ENCODE data around the gene PHYH. TPM values are rescaled to one million over a fixed set of nuclear protein-coding genes. Genes with fewer than 3 reads are reported as not detected.

Gene PHYH
- total RNA-seq, 2 experiments from 2014 or later = 8.5 to 10.0 TPM

DNA sequence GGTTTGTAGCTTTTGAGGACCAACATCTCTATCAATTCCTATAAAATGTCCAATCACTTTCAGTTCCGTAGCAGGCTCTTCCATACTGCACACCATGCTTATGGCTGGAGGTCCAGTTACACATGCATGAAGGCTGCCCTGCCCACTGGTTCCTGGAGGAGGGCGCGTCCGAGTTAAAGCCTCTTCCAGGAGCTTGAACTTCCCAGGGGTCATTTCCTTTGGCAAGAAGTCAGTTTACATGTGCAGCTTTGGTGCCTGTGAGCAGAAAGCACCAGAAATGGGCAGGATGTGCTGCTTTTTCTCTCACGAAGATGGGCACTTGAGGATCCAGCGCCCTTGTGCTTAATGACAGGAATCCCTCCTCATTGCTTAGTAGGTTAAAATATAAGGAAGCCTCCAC lies 17.6 kb upstream of the PHYH start:
- intact Hi-C loops (cut with DNase I, micrococcal nuclease) = no loop called here
- H3K27ac ChIP-seq (ENCODE audit: low read depth in 1 of 2, low read length in 2 of 2) = no peak overlapping the region
- ChIA-PET CTCF (interaction anchor here (0.7 kb wide), 1 partner anchor 137 kb away, joined by 3 read pairs; no protein-coding TSS in a partner anchor), POLR2A (no interaction called here)
- no peaks in the 10 kb centered on the region for H3K9me3 ChIP-seq (ENCODE audit: control insufficient read depth in 1 of 2, insufficient read depth in 1 of 2, low read length in 2 of 2)
- H3K36me3 ChIP-seq (ENCODE audit: insufficient read depth, low read length) = peaks cover 29% of the 10 kb centered on the region
- TF ChIP-seq, protein P1, sequence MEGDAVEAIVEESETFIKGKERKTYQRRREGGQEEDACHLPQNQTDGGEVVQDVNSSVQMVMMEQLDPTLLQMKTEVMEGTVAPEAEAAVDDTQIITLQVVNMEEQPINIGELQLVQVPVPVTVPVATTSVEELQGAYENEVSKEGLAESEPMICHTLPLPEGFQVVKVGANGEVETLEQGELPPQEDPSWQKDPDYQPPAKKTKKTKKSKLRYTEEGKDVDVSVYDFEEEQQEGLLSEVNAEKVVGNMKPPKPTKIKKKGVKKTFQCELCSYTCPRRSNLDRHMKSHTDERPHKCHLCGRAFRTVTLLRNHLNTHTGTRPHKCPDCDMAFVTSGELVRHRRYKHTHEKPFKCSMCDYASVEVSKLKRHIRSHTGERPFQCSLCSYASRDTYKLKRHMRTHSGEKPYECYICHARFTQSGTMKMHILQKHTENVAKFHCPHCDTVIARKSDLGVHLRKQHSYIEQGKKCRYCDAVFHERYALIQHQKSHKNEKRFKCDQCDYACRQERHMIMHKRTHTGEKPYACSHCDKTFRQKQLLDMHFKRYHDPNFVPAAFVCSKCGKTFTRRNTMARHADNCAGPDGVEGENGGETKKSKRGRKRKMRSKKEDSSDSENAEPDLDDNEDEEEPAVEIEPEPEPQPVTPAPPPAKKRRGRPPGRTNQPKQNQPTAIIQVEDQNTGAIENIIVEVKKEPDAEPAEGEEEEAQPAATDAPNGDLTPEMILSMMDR (IDR thresholded peaks at IDR 0.05) = no peak
- Mint-ChIP-seq H3K27ac (no peak overlapping the region), H3K9me3 (no peaks in the 10 kb centered on the region), H3K36me3 (ENCODE audit: low read depth) (peaks cover 31% of the 10 kb centered on the region), H3K27me3 (no peaks in the 10 kb centered on the region), H3K4me1 (ENCODE audit: low read depth) (no peaks in the 10 kb centered on the region), H3K4me3 (no peak overlapping the region)
- no peak overlapping the region for H3K4me3 ChIP-seq (ENCODE audit: low read length)
- DNase-seq (no peak), ATAC-seq (ENCODE audit: poor library complexity) (no peak)
- H3K4me1 ChIP-seq (ENCODE audit: insufficient read depth, low read length) = no peaks in the 10 kb centered on the region
- H3K27me3 ChIP-seq (ENCODE audit: control insufficient read depth in 1 of 2, insufficient read depth in 2 of 2, low read length in 2 of 2) = no peaks in the 10 kb centered on the region

DNA sequence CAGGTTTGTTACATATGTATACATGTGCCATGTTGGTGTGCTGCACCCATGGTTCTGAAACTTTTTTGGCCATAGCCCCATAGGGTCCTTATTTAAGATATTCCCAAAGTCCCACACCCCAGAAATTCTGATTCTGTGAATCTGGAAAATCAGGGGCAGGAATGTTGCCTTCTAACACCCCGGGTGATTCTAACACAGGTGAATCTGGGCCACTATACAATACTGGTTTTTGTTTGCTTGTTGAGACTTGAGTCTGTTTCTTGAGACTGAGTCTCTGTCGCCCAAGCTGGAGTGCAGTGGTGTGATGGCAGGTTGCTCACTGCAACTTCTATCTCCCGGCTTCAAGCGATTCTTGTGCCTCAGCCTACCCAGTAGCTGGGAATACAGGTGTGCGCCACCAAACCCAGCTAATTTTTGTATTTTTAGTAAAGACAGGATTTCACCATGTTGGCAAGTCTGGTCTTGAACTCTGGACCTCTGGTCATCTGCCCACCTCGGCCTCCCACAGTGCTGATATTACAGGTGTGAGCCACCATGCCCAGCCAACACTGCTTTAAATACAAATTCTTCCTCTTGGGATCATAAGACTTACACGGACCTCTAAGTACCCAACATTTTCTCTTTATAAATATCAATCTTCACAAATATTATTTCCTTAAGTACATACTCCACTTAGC lies 16.9 kb upstream of the PHYH start:
- Mint-ChIP-seq H3K36me3 (ENCODE audit: low read depth) (peaks cover 24% of the 10 kb centered on the region), H3K4me1 (ENCODE audit: low read depth) (no peaks in the 10 kb centered on the region), H3K4me3 (no peak overlapping the region), H3K9me3 (no peaks in the 10 kb centered on the region), H3K27me3 (no peaks in the 10 kb centered on the region), H3K27ac (no peak overlapping the region)
- Histone ChIP-seq H3K4me3 (ENCODE audit: low read length) (no peak overlapping the region), H3K9me3 (ENCODE audit: control insufficient read depth in 1 of 2, insufficient read depth in 1 of 2, low read length in 2 of 2) (no peaks in the 10 kb centered on the region), H3K4me1 (ENCODE audit: insufficient read depth, low read length) (no peaks in the 10 kb centered on the region), H3K27ac (ENCODE audit: low read depth in 1 of 2, low read length in 2 of 2) (no peak overlapping the region), H3K27me3 (ENCODE audit: control insufficient read depth in 1 of 2, insufficient read depth in 2 of 2, low read length in 2 of 2) (no peaks in the 10 kb centered on the region), H3K36me3 (ENCODE audit: insufficient read depth, low read length) (peaks cover 22% of the 10 kb centered on the region)
- TF ChIP-seq, protein P1 (IDR thresholded peaks at IDR 0.05) = no peak
- ChIA-PET CTCF (interaction anchor here (0.7 kb wide), 1 partner anchor 136 kb away, joined by 3 read pairs; no protein-coding TSS in a partner anchor), POLR2A (interaction anchor here (2.2 kb wide), 1 partner anchor 15 kb away, joined by 6 read pairs; no protein-coding TSS in a partner anchor)
- DNase-seq (no peak), ATAC-seq (ENCODE audit: poor library complexity) (no peak)
- intact Hi-C loops (cut with DNase I, micrococcal nuclease) = no loop called here

DNA sequence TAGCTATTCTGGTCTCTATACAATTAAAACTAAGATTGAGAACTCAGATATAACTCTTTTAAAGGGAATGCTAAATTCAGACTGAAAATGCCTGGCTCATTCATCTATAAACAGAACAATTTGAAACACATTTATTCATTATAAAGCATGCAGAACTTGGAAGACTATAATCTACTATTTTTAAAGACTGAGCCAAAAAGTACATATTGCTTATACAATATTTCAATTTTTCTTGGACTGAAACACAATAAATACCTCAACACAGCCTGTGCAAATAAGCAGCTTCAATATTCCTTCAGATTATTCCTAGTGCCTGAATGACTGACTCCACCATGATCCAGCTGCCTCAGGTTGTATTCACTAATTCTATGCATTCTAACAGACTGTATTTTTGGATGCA lies 15.5 kb upstream of the PHYH start:
- no peaks in the 10 kb centered on the region for H3K4me1 Mint-ChIP-seq (ENCODE audit: low read depth)
- ATAC-seq (ENCODE audit: poor library complexity) (no peak), DNase-seq (no peak)
- ChIA-PET POLR2A (interaction anchor here (2.2 kb wide), 1 partner anchor 13 kb away, joined by 6 read pairs; no protein-coding TSS in a partner anchor), CTCF (interaction anchor here (0.6 kb wide), 1 partner anchor 13 kb away, joined by 3 read pairs; no protein-coding TSS in a partner anchor)
- H3K4me3 Mint-ChIP-seq = no peak overlapping the region
- H3K4me3 ChIP-seq (ENCODE audit: low read length) = no peak overlapping the region
- no peaks in the 10 kb centered on the region for H3K4me1 ChIP-seq (ENCODE audit: insufficient read depth, low read length)
- H3K36me3 Mint-ChIP-seq (ENCODE audit: low read depth) = peaks cover 18% of the 10 kb centered on the region
- no peak overlapping the region for H3K27ac ChIP-seq (ENCODE audit: low read depth in 1 of 2, low read length in 2 of 2)
- H3K36me3 ChIP-seq (ENCODE audit: insufficient read depth, low read length) = peaks cover 10% of the 10 kb centered on the region
- H3K9me3 Mint-ChIP-seq = no peaks in the 10 kb centered on the region
- intact Hi-C loops (cut with DNase I, micrococcal nuclease) = no loop called here
- no peaks in the 10 kb centered on the region for H3K9me3 ChIP-seq (ENCODE audit: control insufficient read depth in 1 of 2, insufficient read depth in 1 of 2, low read length in 2 of 2)
- H3K27ac Mint-ChIP-seq = no peak overlapping the region
- no peaks in the 10 kb centered on the region for H3K27me3 ChIP-seq (ENCODE audit: control insufficient read depth in 1 of 2, insufficient read depth in 2 of 2, low read length in 2 of 2)
- TF ChIP-seq, protein P1 (IDR thresholded peaks at IDR 0.05) = no peak
- no peaks in the 10 kb centered on the region for H3K27me3 Mint-ChIP-seq

All from CD4-positive, alpha-beta T cell (primary cell).